HuH-7 (cell line): ENCODE measurements around the gene NRF1.

Experiments
- DNase-seq: peaks from one replicate; pipeline ENCODE4 v3.0.0; 2011; ENCODE audit warnings: low spot score

The NRF1 gene

DNA sequence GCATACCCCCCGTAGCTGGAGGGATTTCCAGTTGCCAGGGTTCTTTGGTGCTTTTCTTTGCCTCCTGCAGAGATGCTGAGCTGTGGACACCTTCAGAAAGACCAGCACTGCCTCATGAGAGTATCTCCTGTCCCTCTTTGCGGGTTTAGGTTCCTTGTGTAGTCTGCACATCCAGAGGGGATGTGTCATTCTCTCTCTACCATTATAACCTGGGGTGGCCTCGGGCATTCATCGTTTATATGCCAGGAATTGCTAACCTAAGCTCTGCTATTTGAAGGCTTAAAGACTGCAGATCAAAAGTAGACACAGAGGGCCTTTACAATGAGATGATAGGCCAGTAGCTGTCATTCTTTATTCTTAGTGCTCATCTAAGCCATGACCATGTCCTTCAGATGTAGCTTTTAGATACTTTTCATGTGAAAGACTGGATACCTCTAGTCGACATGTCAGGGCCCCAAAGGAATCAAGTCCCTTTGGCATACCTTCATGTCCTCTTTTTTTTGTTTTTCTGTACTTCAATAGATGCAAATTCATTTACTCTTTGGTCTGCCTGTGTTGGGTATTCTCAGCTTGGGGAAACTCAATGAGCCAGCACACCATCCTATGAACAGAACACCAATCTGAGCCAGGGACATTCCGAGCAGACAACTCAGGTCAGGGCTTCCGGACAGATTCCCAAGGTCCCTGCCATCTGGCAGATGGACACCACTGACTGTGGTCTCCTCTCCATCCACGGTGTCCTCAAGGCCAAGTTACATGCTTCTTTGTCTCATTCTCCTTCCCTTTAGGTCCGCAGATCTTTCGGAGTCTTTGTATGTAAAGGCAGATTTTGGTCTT is 129.3 kb downstream of the NRF1 start:
- DNase-seq, result no peak

DNA sequence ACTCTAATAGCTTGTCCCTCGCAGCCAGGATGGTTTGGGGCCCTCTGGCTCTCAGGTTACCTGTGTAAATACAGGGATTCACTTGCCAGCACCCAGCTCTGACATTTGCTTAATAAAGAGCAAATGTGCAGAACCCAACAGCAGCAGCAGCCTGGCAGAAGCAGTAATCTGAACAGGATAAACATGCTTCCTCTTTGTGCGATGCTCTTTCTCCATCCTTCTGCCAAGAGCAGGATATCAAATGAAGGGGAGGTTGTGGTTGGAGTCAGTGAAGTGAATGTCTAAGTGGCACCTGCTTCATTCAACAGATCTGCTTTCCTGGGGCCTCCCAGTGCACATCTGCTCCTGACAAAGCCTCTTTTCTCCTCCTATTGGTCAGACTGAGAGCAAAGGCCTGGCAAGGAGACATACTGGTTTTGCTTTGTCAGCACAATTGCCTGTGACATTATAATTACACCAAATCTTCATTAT is 130.3 kb downstream of the NRF1 start:
- DNase-seq, result no peak

DNA sequence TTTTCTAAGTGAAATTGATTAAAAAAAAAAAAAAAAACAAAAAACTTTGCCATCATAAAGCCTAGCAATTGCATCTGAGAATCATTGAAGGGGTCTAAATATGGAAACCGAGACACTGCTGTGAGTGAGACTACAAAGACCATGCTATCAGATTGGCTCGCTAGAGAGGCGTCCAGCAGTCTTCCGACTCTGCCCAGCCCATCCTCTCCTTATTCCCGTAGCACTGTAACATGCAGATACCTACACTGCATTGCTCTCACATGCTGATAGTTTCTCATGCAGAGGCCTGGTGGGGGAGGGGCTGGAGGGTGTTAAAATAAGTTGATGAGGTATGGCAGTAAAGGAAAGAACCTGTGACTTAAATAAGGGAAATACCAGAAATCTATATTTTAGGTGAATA is 130.7 kb downstream of the NRF1 start:
- DNase-seq, result no peak

DNA sequence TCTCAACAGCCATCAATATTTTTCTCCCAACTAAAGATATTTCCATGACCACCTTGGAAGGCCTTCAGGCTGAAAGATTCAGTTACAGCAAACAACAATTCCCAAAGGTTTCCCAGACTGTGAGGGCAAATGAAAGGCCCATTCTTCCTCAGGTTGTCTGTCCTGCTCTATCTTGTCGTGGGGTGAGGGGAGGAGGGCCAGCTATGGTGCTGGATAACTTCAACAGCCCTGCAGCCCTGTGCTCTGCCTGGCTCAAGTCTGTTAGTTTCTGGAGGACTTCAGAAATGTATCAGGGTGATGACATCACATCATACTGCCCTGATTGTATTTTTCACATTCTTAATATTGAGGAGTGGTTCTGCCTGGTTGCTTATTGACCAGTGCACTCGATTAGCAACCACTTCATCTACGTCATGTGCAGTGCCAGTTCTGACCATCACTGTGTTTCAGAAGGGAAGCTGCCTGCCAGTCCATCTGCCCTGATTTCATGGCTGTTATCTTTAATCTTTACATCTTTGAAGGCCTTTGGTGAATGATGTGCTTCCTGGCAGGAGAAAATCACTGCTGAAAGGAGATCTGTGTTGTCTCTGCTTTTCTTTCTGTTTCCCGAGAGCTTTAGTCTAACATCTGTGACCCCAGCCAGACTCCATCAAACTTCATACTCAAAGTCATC is 135.5 kb downstream of the NRF1 start:
- no peak for DNase-seq

DNA sequence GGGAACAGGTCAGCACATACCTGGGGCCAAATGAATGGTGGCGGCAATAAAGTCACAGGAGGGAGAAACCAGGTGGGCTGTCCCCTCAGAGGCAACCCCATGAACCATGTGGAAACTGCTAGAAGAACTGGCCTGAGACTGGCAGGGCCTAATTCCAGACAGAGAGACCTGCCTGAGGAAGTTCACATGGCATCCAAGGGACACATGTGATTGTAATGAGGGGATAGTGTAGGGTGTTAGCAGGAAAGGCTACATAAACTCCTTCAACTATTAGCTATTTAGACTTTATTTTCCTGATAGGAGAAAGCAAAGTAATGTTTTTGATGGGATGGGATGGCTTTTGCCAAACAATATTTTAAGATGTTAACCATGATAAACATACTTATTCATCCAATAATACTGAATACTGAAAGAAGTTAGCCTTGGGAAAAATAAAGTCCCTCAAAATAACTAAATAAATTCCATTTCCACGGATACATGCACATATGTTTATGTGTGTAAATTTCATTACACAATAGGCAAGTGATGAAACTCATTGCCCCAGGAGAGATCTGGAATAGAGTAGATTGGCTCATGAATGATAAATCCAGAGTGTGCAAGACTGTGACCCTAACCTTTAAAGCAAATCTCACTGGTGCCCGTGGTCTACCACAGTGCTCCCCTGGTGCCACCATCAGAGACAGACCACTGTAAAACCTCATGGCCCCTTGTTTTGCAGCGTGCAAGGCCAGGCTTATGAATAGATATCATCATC is 137.0 kb downstream of the NRF1 start:
- no peak for DNase-seq

DNA sequence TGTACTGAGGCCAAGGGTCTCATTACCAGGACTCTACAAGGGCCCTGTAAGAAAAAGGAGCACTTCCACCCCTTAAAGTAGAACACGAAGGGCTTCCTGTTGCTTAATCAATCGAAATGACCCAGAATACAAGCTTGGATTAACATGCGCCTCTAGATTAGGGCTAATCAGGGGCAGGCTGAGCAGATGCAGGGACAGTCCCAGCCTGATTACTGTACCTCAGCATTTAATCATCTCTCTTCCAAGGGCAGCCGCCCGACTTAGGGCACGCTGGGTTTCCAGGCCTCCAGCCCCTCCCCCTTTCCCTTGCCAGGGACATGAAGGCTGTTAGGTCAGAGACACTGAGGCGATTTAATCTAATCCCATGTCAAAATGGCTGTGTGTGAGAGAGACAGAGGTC is 138.6 kb downstream of the NRF1 start:
- no peak for DNase-seq

DNA sequence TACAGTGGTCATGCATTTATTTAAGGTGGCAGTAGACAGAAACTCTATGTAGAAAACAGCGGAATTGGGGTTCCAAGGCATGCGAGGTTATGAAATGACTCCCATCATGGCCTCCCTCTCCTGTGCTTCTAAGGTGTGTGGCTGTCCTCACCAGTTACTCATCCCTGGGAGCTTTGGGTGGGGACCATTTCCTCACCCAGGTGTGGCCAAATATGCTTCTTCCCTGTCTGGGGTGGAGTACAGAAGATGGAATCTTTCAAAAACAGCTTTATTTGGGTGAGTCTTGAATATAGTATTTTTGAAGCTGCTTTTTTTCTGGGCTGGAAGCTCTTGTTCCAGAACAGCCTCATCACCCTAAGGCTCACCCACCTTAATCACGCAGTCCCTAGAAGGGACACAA is 139.0 kb downstream of the NRF1 start:
- DNase-seq, result no peak

DNA sequence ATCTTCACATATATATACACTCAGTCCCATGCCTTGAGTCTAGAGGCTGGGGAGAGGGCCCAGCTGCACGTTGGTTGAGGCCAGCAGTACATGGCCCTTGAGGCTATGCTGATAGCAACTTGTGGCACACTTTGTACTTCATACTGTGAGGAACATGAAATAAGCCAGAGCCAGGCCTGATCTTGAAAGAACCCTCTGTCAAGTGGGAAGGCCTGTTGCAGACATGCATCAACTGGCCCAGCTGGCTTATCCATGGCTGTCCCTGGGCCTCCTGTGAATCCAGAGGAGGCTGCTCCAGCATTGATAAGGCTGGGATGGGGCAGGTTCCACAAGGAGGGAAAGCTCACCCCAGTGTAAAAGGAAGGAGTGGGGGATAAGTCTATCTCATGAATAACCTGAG is 140.4 kb downstream of the NRF1 start:
- DNase-seq, result no peak

DNA sequence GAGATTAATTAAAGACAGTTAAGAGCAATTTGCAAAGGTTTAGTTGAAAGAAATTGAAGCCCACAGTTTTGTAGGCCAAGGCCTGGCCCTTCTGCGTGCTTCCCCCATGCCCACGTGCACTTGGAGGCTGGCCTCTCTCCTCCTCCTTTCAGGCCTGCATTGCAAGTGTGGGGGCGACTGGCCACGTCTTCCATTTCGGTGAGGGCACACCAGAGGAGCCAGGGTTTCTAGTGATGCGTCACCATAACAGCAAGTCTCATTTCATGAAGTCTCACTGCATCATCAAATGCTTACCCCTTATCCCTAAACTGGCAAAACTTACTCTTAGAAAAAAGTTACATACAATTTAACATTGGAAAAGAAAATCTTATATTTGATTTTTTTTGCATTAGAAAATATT is 141.2 kb downstream of the NRF1 start:
- DNase-seq, result no peak

DNA sequence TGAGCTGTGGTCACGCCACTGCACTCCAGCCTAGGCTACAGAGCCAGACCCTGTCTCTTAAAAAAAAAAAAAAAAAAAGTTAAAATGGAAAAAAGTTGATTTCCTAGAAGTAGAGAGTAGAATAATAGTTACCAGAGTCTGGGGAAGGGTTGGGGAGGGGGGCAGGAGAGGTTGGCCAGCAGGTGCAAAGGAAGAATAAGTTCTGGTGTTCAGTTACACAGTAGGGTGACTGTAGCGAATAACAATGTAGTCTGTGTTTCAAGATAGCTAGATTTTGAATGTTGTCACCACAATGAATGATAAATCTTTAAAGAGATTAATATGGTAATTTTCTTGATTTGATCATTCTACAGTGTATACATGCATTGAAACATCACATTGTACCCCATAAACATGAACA is 142.9 kb downstream of the NRF1 start:
- no peak for DNase-seq

DNA sequence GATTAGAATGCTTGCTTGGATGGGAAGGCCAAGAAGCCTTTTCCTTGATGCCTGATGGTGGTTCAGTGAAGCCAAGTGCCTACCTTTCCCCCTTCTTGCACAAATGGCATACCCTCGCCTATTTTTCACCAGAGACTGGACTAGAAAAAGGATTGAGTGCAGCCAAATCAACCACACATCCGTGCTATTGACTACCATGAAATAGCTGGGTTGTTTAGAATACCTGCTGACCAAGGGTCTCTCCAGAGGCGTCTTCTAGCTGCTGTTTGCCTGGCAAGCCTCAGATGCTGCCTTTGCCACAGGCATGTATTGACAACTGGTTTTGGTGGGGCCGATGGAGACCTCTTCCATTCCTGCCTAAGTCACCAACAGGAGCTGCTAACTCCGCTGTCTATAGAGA is 146.5 kb downstream of the NRF1 start:
- no peak for DNase-seq

DNA sequence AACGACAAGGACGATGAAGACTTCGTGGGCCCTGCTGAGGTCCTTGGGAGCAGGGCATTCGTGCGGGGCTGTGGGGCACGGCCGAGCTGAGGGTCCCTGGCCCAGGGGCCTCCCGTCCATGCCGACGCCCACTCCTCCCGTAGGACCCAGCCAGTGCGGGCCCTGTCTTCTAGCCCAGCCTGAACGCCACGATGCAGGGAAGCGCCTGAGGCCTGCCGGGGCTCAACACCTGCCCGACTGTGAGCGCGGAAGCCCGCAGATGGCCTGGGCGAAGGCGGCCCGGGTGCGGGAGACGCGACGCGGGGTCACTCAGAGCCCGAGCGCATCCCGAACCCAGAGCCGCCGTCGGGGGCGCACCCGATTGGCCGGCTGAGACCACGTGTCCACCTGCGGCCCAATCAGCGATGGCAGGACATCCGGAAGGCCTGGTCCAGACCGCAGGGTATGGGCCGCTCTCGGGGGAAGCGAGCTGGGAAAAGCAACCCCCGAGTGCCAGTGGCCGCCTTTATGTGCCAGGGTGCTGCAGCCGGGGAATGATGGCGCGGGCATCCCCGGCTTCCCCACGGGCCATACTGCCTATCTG is 151.0 kb downstream of the NRF1 start:
- no peak for DNase-seq

DNA sequence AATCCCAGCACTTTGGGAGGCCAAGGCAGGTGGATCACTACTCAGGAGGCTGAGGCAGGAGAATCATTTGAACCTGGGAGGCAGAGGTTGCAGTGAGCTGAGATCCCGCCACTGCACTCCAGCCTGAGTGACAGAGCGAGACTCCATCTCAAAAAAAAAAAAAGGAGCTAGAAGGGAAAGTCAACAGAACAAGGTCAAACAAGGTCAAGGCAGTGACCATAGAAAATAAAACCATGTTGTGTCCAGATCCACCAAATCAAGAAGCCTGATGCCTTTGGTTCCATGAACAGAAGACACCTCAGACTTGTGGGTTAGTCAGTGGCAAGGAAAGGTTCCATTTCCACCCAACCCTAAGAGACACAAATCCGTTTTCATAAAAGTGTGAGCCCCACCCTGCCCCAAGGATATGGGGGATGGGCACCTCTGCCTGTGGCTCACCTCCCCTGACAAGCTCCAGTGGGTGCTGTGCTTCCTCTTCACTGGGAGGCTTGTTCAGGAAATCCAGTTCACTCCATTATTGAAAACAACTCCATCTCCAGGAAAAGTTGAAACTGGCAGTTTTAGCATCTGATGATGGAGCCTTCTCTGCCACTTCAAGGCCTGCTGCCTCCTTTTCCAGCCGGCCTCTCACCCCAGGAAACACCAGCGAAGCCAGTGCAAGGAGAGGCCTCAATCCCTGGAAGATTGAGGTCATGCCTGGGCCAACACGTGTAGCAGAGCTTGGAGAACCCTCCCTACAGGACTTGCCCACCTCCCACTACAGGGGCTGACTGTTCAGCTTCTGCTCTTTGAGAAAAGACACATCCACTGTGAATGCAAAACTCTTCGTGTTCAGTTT is 152.9 kb downstream of the NRF1 start:
- no peak for DNase-seq

DNA sequence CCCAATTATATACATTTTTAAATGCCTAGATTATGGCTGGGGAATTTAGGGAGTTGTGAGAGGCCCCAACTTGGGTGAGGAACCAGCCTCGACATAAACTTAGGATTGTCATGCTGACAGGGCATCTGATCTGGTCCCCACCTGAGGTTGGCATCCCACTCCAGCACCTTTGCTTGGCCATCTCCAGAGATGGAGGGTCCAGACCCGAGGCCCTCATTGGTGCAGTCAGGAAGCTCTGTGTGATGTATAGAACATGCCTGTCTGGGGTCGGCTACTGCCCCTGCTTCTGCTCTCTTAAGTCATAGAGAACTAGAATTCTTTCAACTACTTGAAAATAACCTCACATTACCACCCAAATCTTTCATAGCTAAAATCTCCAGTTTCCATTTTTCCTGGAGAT is 153.8 kb downstream of the NRF1 start:
- no peak for DNase-seq

DNA sequence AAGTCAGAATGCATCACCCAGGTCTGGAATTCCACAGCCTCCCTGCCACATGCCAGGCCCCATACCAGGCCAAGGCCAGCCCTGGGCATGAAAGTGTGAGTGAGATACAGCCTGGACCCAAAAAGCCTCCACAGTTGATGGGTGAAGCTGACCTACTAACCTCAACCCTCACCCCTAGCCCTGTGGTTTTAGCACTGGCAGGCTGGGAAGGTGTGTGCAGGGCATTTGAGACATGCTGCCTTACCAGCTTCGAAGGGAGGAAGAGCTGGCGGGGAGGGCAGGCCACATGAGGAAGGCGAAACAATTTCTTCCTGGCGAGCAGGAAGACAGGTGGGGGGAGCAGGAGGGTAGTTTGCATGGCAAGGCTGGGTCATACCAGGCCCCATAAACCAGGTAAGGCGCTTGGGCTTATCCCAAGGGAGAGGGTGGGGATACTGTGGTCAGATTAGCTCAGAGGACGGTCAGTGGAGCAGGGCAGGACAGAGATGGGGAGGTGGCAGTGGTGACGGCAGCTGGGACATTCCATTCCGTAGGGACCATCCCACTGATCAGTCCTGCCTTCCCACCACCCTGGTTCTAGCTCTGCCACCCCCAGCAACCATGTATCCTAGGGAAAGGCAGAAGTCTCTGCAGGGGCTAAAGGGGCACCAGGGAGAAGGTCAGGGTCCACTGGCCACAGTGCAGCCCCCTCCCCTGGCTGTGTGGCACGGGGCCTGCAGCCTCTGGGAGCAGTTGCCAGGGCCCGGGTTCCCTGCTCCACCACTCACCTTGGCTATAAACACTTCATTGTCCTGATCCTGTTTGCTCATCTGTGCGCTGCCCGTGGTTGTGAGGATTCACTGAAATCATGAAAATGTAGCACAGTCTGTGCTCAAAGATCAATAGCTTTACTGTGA is 155.8 kb downstream of the NRF1 start:
- DNase-seq, result no peak

DNA sequence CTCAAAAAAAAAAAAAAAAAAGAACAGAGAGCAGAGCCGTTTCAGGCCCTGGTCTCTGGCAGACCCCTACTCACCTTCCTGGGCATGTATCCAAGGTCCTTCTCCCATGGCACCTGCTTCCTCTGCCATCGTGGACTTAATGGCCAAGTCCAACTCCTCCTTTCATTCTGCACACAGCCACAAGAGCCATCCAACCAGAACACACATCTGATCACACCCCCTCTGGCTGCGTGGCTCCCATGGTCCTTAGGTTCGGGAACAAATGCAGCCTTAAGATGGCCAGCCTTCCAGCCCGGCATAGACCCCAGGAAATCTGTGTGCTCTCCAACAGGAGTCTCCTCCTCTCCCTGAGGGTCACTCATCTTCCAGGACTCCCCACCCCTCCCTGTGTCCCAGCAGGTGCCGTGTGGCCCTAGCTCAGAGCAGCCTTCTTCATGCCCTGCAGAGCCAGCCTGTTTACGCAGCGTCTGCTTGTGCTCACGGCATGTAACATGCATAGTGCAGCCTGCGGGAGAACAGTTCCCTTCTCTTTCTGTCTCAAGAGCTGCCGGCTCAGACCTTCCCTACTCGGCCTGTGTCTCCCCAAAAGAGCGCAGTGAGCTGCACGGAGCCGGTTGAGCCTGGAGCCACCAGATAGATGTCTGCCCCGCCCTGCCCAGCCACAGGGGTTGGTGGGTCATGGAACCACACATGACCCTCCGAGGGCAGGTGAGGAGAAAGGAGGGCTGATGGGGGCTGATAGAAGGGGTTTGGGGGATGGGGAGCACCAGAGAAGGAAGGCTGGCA is 157.3 kb downstream of the NRF1 start:
- no peak for DNase-seq

DNA sequence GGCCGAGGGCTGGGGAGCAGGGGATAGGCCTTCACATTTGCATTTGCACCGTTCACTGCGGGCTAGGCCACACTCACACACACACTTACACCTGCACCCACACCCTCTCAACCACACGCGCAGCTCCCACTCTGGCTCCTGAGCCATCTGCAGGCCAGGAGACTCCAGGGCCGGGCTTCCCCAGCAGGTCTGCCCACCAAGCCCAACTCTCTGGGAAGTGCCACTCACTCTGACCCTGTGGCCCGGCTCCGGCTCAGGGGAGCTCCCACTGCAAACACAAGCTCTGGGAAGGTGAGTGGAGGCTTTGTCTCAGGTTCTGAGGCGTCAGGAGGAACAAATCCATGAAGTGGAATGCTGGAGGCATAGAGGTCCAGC is 157.9 kb downstream of the NRF1 start:
- no peak for DNase-seq

DNA sequence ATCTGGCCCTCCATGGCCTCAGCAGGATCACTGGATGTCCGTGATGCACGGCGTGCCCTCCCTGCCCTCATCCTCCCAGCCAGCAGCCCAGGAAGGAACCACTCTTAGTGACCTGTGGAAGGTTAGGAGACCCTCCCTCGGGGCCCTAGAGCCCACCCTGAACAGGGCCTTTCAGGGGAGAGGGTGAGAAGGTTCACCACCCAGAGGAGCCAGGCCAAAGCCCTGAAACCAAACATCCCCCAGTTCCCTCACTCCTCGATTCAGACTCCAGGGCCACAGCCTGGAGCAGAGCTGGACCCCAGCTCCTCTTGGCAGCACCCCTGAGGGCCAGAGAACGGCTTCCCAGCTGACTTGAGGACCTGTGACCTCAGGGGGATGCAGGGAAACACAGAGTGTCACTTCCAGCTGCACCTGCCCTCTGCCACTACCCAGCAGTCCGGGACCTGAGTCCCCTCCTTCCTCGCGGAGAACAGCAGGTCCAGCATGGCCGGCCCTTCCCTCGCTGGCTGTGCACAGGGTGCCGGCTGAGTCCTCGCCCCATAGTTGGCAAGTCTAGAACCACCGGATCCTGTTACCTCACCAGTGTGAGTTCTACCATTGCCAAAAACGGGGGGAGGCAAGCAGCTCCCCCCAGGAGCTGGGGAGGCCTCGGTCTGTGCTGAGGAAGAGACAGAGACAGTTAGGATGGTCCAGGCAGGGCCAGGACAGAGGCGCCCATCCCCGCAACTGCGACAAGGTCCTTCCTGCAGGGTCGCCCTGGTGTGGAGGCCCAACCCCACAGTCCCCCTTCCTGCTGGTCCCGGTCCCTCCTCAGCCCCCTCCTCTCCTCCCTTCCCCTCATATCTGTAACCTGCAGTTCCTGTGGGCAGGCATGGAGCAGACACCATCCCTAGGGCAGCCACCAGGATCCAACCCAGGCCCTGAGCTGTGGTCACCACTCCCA is 158.6 kb downstream of the NRF1 start:
- no peak for DNase-seq
